ENCODE data around the gene RCAN1.
A peak's percentile ranks its signal among the peaks of the same experiment; 100 is the strongest.

RCAN1 gene

GRCh38 chr21:34544032-34544496 is 70.8 kb downstream of the RCAN1 start:
- DNase-seq (ENCODE audit: low spot score), result no peak
- TF ChIP-seq CTCF (IDR thresholded peaks at IDR 0.05), result peak; percentile 24
- Histone ChIP-seq H3K4me3 (no peak overlapping the region), H3K27ac (peak overlapping the region in 1 of 2 donors; percentile 88)

- Histone ChIP-seq H3K27ac (no peak overlapping the region), H3K4me3 (no peak overlapping the region)
- DNase-seq (ENCODE audit: low spot score), result no peak
- TF ChIP-seq CTCF (IDR thresholded peaks at IDR 0.05), result no peak
Observed at GRCh38 chr21:34543017-34543416, 71.9 kb downstream of the RCAN1 start.

GRCh38 chr21:34540206-34540605 is 74.7 kb downstream of the RCAN1 start:
- no peak for DNase-seq (ENCODE audit: low spot score)
- no peak overlapping the region for H3K27ac ChIP-seq
- no peak for TF ChIP-seq CTCF (IDR thresholded peaks at IDR 0.05)
- no peak overlapping the region for H3K4me3 ChIP-seq

- Histone ChIP-seq H3K27ac (no peak overlapping the region), H3K4me3 (no peak overlapping the region)
- DNase-seq (ENCODE audit: low spot score), result no peak
- TF ChIP-seq CTCF (IDR thresholded peaks at IDR 0.05), result no peak
Observed at GRCh38 chr21:34537838-34538237, 77.1 kb downstream of the RCAN1 start.

- Histone ChIP-seq H3K4me3 (no peak overlapping the region), H3K27ac (no peak overlapping the region)
- TF ChIP-seq CTCF (IDR thresholded peaks at IDR 0.05), result no peak
- no peak for DNase-seq (ENCODE audit: low spot score)
Observed at GRCh38 chr21:34536820-34537219, 78.1 kb downstream of the RCAN1 start.

GRCh38 chr21:34536311-34536710 is 78.6 kb downstream of the RCAN1 start:
- H3K4me3 ChIP-seq, result no peak overlapping the region
- DNase-seq (ENCODE audit: low spot score), result no peak
- no peak overlapping the region for H3K27ac ChIP-seq
- no peak for TF ChIP-seq CTCF (IDR thresholded peaks at IDR 0.05)

GRCh38 chr21:34535886-34536285 is 79.0 kb downstream of the RCAN1 start:
- Histone ChIP-seq H3K4me3 (no peak overlapping the region), H3K27ac (no peak overlapping the region)
- DNase-seq (ENCODE audit: low spot score), result no peak
- no peak for TF ChIP-seq CTCF (IDR thresholded peaks at IDR 0.05)

Measured in coronary artery (tissue), 2 donors.